ENCODE data around the gene DPPA3.

- TF ChIP-seq CTCF (conservative IDR thresholded peaks at IDR 0.05; ENCODE audit: low read depth, low read length) (no peak), EZH2 (IDR thresholded peaks at IDR 0.05; ENCODE audit: borderline replicate concordance, low read depth, low read length, poor library complexity, severe bottlenecking) (no peak)
Observed at GRCh38 chr12:7711133-7711532, at the start of gene DPPA3.

Data from A673 (cell line).